HCT116 (cell line): Measurements from ENCODE around the gene NDE1. TPM values are rescaled to one million over a fixed set of nuclear protein-coding genes. Genes with fewer than 3 reads are reported as not detected.

Experiments used
- ATAC-seq: fragments of 200-7000 bp; cut with Tn5 transposase; 2 replicates; pipeline ENCODE4 v1.9.1; 2020; ENCODE audit warnings: mild to moderate bottlenecking, moderate library complexity
- BruUV-seq: library from RNA; stranded (reverse); fragments of 400-500 nt; replicated peaks from 2 replicates; lab custom pipeline; 2021; lab: Mats Ljungman, UMichigan
- CTCF ChIA-PET: fragments of 300-600 bp; sonication (Branson Sonifier 250); formaldehyde crosslinking; loops from one replicate; lab custom pipeline; 2021; ENCODE audit warnings: antibody characterized with exemption; lab: Charles Lee
- POLR2A ChIA-PET: fragments of 300-600, 350-600 bp; sonication (Branson Sonifier 250); formaldehyde crosslinking; loops from one replicate; lab custom pipeline; 2021; ENCODE audit warnings: antibody characterized with exemption; lab: Charles Lee
- RAD21 ChIA-PET, 2 experiments: fragments of 300-600 bp; sonication (Branson Sonifier 250); formaldehyde crosslinking; loops; one replicate each; lab custom pipeline; 2023; ENCODE audit warnings: low total read pairs in 2 of 2; ENCODE audit not compliant: uncharacterized antibody in 2 of 2, unreplicated experiment in 2 of 2, low non-redundant PET in 1 of 2; lab: Charles Lee
- DNase-seq: peaks from one replicate; pipeline ENCODE4 v3.0.0-alpha.2; 2010; ENCODE audit warnings: low read depth, low spot score
- H2AFZ ChIP-seq: fragments of 200-600 bp; shearing (Covaris generic), sonication (generic); 2 replicates; pipeline ENCODE4 v1.6.1; 2017; ENCODE audit warnings: low read depth, mixed run types, mixed read lengths, antibody characterized with exemption, low read length; ENCODE audit not compliant: poor library complexity, severe bottlenecking
- H3K27ac ChIP-seq: 2 replicates; pipeline ENCODE4 v1.5.1; 2012; ENCODE audit warnings: low read depth, low read length
- H3K27me3 ChIP-seq: fragments of 200-600 bp; sonication (generic); 2 replicates; pipeline ENCODE4 v1.6.1; 2016; ENCODE audit warnings: mixed run types, low read length, mixed read lengths; ENCODE audit not compliant: insufficient read depth
- H3K36me3 ChIP-seq, 2 experiments: fragments of 200-500 bp in 1 of 2; fragments of 200-600 bp in 1 of 2; sonication (Bioruptor generic) in 1 of 2; sonication (generic) in 1 of 2; 2 replicates each; pipeline versions ENCODE4 v1.5.1 to v1.6.1; 2014 to 2016; ENCODE audit warnings: low read length in 2 of 2, inconsistent platforms in 1 of 2, mixed read lengths in 1 of 2, mixed run types in 1 of 2; ENCODE audit not compliant: insufficient read depth in 2 of 2, control insufficient read depth in 1 of 2
- H3K4me1 ChIP-seq, 2 experiments: fragments of 200-600 bp in 1 of 2; sonication (generic) in 1 of 2; 2 replicates each; pipeline versions ENCODE4 v1.5.1 to v1.6.1; 2012 to 2017; ENCODE audit warnings: low read length in 2 of 2, inconsistent platforms in 1 of 2, mild to moderate bottlenecking in 1 of 2, mixed read lengths in 1 of 2, mixed run types in 1 of 2, moderate library complexity in 1 of 2; ENCODE audit not compliant: insufficient read depth in 2 of 2, control insufficient read depth in 1 of 2
- H3K4me2 ChIP-seq: fragments of 200-600 bp; sonication (generic); 2 replicates; pipeline ENCODE4 v1.6.1; 2017; ENCODE audit warnings: mixed run types, low read length, mixed read lengths
- H3K4me3 ChIP-seq, 2 experiments: fragments of 200-600 bp in 1 of 2; sonication (generic) in 1 of 2; replicated peaks in 1 of 2; 2 replicates each; pipeline ENCODE4 v1.5.1; 2011 to 2016; ENCODE audit warnings: low read length in 2 of 2, control low read depth in 1 of 2, low read depth in 1 of 2, mild to moderate bottlenecking in 1 of 2, mixed read lengths in 1 of 2, mixed run types in 1 of 2
- H3K79me2 ChIP-seq: fragments of 200-600 bp; sonication (generic); 2 replicates; pipeline ENCODE4 v1.6.1; 2017; ENCODE audit warnings: mild to moderate bottlenecking, mixed run types, low read length, moderate library complexity, mixed read lengths; ENCODE audit not compliant: insufficient read depth
- H3K9ac ChIP-seq: fragments of 200-600 bp; sonication (generic); 2 replicates; pipeline ENCODE4 v1.6.1; 2016; ENCODE audit warnings: low read length, mixed read lengths
- H3K9me2 ChIP-seq: fragments of 200-600 bp; sonication (generic), shearing (Covaris generic); 2 replicates; pipeline ENCODE4 v1.6.1; 2017; ENCODE audit warnings: mixed run types, mild to moderate bottlenecking, moderate library complexity; ENCODE audit not compliant: insufficient read depth
- H3K9me3 ChIP-seq, 2 experiments: fragments of 200-500 bp in 1 of 2; fragments of 200-600 bp in 1 of 2; sonication (Bioruptor generic) in 1 of 2; sonication (generic) in 1 of 2; 2 replicates each; pipeline ENCODE4 v1.6.1; 2014 to 2017; ENCODE audit warnings: low read length in 2 of 2, mixed read lengths in 2 of 2, inconsistent platforms in 1 of 2, low read depth in 1 of 2, mild to moderate bottlenecking in 1 of 2, mixed run types in 1 of 2, moderate library complexity in 1 of 2; ENCODE audit not compliant: control insufficient read depth in 1 of 2, insufficient read depth in 1 of 2
- H4K20me1 ChIP-seq: fragments of 200-600 bp; sonication (generic), shearing (Covaris generic); 2 replicates; pipeline ENCODE4 v1.6.1; 2017; ENCODE audit warnings: mixed run types, mild to moderate bottlenecking, moderate library complexity; ENCODE audit not compliant: insufficient read depth
- CBX3 ChIP-seq: IDR thresholded peaks from 2 replicates; pipeline ENCODE4 v1.6.1; 2012; ENCODE audit warnings: low read depth
- EGR1 ChIP-seq: IDR thresholded peaks from 2 replicates; pipeline ENCODE4 v1.6.1; 2012; ENCODE audit warnings: low read depth
- ELF1 ChIP-seq: IDR thresholded peaks from 2 replicates; pipeline ENCODE4 v1.6.1; 2012; ENCODE audit warnings: low read depth, borderline replicate concordance
- EZH2 ChIP-seq: fragments of 200-600 bp; sonication (generic); IDR thresholded peaks from 2 replicates; pipeline ENCODE4 v1.6.1; 2017; ENCODE audit warnings: antibody characterized with exemption, mixed run types
- POLR2A ChIP-seq: IDR thresholded peaks from 2 replicates; pipeline ENCODE4 v1.7.0; 2011; ENCODE audit warnings: borderline replicate concordance; ENCODE audit not compliant: insufficient read depth, insufficient read length; ENCODE audit errors: extremely low read depth
- RAD21 ChIP-seq: IDR thresholded peaks from 2 replicates; pipeline ENCODE4 v1.6.1; 2012; ENCODE audit warnings: low read depth, mild to moderate bottlenecking
- SIN3A ChIP-seq: IDR thresholded peaks from 2 replicates; pipeline ENCODE4 v1.6.1; 2012; ENCODE audit warnings: low read depth
- TCF7L2 ChIP-seq: IDR thresholded peaks from 2 replicates; pipeline ENCODE4 v1.7.0; 2011; ENCODE audit warnings: borderline replicate concordance, inconsistent platforms; ENCODE audit not compliant: insufficient read depth, insufficient read length; ENCODE audit errors: extremely low read depth
- ZFX ChIP-seq: fragments of 450-650 bp; IDR thresholded peaks from 2 replicates; pipeline ENCODE4 v1.6.1; 2017
- ZNF274 ChIP-seq: fragments of 200-500 bp; sonication (Bioruptor generic); IDR thresholded peaks from 2 replicates; pipeline ENCODE4 v1.6.1; 2014; ENCODE audit warnings: mild to moderate bottlenecking, low read depth, low read length, inconsistent platforms
- intact Hi-C: fragments of 100-400 bp; cut with micrococcal nuclease; formaldehyde crosslinking; loops from 2 replicates; pipeline ENCODE4 v1.10.0; 2022
- total RNA-seq: library from RNA; stranded (reverse); gene quantifications from one replicate; pipeline ENCODE4 v1.2.1, GENCODE V29; 2021; ENCODE audit not compliant: unreplicated experiment
- TF ChIP-seq, protein P1 (sequence below), 3 experiments: fragments of 200-600 bp in 1 of 3; sonication (generic) in 1 of 3; IDR thresholded peaks in 2 of 3; conservative IDR thresholded peaks in 1 of 3; 2 replicates each; pipeline ENCODE4 v1.5.1; 2012 to 2017; ENCODE audit warnings: low read depth in 2 of 3, low read length in 2 of 3, antibody characterized with exemption in 1 of 3, borderline replicate concordance in 1 of 3, control low read depth in 1 of 3, mild to moderate bottlenecking in 1 of 3, mixed read lengths in 1 of 3, mixed run types in 1 of 3, moderate library complexity in 1 of 3; ENCODE audit not compliant: insufficient read depth in 1 of 3
- TF ChIP-seq, protein P2 (sequence below): IDR thresholded peaks from 2 replicates; pipeline ENCODE4 v1.6.1; 2012; ENCODE audit warnings: low read depth
- TF ChIP-seq, protein P3 (sequence below): IDR thresholded peaks from 2 replicates; pipeline ENCODE4 v1.6.1; 2012
- TF ChIP-seq, protein P4 (sequence below): IDR thresholded peaks from 2 replicates; pipeline ENCODE4 v1.6.1; 2012

Gene NDE1
- total RNA-seq, 1 experiment from 2014 or later, result 103 TPM

DNA sequence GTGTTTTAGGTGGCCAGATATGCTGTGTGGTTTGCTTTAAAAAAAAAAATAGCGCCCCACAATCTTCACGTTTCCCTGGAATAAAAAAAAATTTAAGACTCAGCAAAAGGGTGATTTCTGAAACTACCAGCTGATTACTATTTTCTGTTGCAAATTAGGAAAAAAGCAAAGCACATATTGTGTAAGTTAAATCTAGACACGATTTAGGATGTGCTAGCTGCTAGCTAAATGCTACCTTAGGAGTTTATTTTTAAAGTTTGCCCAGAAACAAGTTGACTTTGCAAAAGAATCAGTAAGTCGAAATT is 6.1 kb upstream of the NDE1 start:
- Histone ChIP-seq H4K20me1 (no peaks in the 10 kb centered on the region), H3K27me3 (no peaks in the 10 kb centered on the region), H3K79me2 (peaks cover 31% of the 10 kb centered on the region), H3K27ac (peak overlapping the region; percentile 88), H3K4me3 (peak overlapping the region; percentile 65 to 72), H3K4me2 (peak overlapping the region; percentile 89), H3K9me2 (no peaks in the 10 kb centered on the region), H3K9me3 (no peaks in the 10 kb centered on the region), H3K36me3 (peaks cover 1 to 3% of the 10 kb centered on the region in 2 experiments; a peak in 3 of 4 replicates), H2AFZ (no peak overlapping the region), H3K4me1 (peaks cover 33 to 50% of the 10 kb centered on the region in 2 experiments), H3K9ac (peak overlapping the region; percentile 90)
- no peak for ATAC-seq
- POLR2A ChIA-PET, result interaction anchor here (0.8 to 3.7 kb wide), 3 partner anchors 9 to 154 kb away, joined by 3 to 18 read pairs (median 3); no protein-coding TSS in a partner anchor
- no peak for DNase-seq
- CTCF ChIA-PET, result no interaction called here
- TF ChIP-seq EGR1 (0 out of 2 replicates have a peak, but pooled peaks have one; percentile 26), CBX3 (no peak)
- intact Hi-C loops, result loop anchor here (2.0 kb wide), 2 partner anchors 53 to 149 kb away; no protein-coding TSS in a partner anchor
- RAD21 ChIA-PET, result no interaction called here
- BruUV-seq, result TSS peak; percentile 42

DNA sequence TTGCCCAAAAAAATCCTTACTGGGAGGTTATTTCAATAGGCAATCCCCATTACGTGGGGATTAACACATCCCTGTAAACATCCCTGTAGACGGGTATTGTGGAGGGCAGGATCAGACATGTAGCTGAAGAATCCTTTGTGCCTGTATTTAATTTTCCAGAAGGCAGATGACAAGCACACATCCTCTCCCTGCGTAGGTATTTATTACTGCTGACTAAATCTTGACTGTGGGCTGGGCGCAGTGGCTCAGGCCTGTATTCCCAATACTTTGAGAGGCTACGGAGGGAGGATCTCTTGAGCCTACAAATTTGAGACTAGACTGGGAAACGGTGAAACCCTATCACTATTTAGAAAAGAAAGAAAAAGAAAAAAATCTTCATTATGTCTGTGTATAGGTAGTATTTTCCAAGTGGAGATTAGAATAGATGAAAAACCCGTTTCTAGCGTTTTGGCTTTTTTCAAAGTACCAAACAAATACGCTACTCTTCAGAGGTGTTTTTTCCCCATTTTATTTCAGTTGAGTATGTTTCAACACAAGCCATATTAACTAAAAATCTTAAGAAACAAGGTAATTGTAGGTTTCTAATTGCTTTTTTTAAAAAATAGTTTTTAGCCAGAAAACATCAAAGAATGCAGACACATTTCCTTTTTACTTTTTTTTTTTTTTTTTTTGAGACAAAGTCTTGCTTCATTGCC is 5.6 kb upstream of the NDE1 start:
- ChIA-PET POLR2A (interaction anchor here (1.0 to 3.7 kb wide), 4 partner anchors 47 to 155 kb away, joined by 3 to 18 read pairs (median 4); no protein-coding TSS in a partner anchor), CTCF (no interaction called here), RAD21 (no interaction called here)
- Histone ChIP-seq H2AFZ (peak overlapping the region; percentile 37), H3K27ac (peak overlapping the region; percentile 88), H3K27me3 (no peaks in the 10 kb centered on the region), H3K79me2 (peaks cover 31% of the 10 kb centered on the region), H3K36me3 (no peaks in the 10 kb centered on the region), H4K20me1 (no peaks in the 10 kb centered on the region), H3K9me2 (no peaks in the 10 kb centered on the region), H3K9me3 (no peaks in the 10 kb centered on the region), H3K4me2 (peak overlapping the region; percentile 89), H3K4me3 (peak overlapping the region; percentile 65 to 72), H3K4me1 (peaks cover 34 to 54% of the 10 kb centered on the region in 2 experiments), H3K9ac (peak overlapping the region; percentile 90)
- intact Hi-C loops, result no loop called here
- BruUV-seq, result no TSS peak
- DNase-seq (peak; percentile 62), ATAC-seq (peak; percentile 37)
- TF ChIP-seq ELF1, result no peak
- TF ChIP-seq, protein P1, sequence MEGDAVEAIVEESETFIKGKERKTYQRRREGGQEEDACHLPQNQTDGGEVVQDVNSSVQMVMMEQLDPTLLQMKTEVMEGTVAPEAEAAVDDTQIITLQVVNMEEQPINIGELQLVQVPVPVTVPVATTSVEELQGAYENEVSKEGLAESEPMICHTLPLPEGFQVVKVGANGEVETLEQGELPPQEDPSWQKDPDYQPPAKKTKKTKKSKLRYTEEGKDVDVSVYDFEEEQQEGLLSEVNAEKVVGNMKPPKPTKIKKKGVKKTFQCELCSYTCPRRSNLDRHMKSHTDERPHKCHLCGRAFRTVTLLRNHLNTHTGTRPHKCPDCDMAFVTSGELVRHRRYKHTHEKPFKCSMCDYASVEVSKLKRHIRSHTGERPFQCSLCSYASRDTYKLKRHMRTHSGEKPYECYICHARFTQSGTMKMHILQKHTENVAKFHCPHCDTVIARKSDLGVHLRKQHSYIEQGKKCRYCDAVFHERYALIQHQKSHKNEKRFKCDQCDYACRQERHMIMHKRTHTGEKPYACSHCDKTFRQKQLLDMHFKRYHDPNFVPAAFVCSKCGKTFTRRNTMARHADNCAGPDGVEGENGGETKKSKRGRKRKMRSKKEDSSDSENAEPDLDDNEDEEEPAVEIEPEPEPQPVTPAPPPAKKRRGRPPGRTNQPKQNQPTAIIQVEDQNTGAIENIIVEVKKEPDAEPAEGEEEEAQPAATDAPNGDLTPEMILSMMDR (IDR thresholded peaks at IDR 0.05 in 2 of 3, conservative IDR thresholded peaks at IDR 0.05 in 1 of 3; ENCODE audit: borderline replicate concordance in 1 of 3, insufficient read depth in 1 of 3, low read depth in 2 of 3, low read length in 2 of 3), result no peak
- TF ChIP-seq SIN3A, result peak; percentile 84
- no peak for TF ChIP-seq EGR1
- peak; percentile 23 for TF ChIP-seq TCF7L2
- TF ChIP-seq ZFX, result no peak
- TF ChIP-seq POLR2A, result no peak
- peak; percentile 8; the same call in 1 of the 2 replicates for TF ChIP-seq RAD21
- TF ChIP-seq, protein P2, sequence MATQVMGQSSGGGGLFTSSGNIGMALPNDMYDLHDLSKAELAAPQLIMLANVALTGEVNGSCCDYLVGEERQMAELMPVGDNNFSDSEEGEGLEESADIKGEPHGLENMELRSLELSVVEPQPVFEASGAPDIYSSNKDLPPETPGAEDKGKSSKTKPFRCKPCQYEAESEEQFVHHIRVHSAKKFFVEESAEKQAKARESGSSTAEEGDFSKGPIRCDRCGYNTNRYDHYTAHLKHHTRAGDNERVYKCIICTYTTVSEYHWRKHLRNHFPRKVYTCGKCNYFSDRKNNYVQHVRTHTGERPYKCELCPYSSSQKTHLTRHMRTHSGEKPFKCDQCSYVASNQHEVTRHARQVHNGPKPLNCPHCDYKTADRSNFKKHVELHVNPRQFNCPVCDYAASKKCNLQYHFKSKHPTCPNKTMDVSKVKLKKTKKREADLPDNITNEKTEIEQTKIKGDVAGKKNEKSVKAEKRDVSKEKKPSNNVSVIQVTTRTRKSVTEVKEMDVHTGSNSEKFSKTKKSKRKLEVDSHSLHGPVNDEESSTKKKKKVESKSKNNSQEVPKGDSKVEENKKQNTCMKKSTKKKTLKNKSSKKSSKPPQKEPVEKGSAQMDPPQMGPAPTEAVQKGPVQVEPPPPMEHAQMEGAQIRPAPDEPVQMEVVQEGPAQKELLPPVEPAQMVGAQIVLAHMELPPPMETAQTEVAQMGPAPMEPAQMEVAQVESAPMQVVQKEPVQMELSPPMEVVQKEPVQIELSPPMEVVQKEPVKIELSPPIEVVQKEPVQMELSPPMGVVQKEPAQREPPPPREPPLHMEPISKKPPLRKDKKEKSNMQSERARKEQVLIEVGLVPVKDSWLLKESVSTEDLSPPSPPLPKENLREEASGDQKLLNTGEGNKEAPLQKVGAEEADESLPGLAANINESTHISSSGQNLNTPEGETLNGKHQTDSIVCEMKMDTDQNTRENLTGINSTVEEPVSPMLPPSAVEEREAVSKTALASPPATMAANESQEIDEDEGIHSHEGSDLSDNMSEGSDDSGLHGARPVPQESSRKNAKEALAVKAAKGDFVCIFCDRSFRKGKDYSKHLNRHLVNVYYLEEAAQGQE, result no peak
- TF ChIP-seq, protein P3, sequence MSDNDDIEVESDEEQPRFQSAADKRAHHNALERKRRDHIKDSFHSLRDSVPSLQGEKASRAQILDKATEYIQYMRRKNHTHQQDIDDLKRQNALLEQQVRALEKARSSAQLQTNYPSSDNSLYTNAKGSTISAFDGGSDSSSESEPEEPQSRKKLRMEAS, result peak; percentile 64
- no peak for TF ChIP-seq EZH2
- TF ChIP-seq, protein P4, sequence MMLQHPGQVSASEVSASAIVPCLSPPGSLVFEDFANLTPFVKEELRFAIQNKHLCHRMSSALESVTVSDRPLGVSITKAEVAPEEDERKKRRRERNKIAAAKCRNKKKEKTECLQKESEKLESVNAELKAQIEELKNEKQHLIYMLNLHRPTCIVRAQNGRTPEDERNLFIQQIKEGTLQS, result no peak
- TF ChIP-seq ZNF274, result no peak
